Ovary (tissue), 9 donors: ENCODE measurements around the gene CFAP107. TPM values are rescaled to one million over a fixed set of nuclear protein-coding genes. Genes with fewer than 3 reads are reported as not detected.

Experiments used
- DNase-seq, 5 donors: peaks; one replicate each; pipeline ENCODE4 v3.0.0-alpha.2; 2019 to 2020
- H3K27ac ChIP-seq, 2 donors: fragments of 200-600 bp; one replicate each; pipeline versions ENCODE4 v1.5.1 to v1.8.0; 2019 to 2022
- H3K27me3 ChIP-seq: fragments of 200-600 bp; one replicate; pipeline ENCODE4 v1.8.0; 2022
- H3K36me3 ChIP-seq: fragments of 200-600 bp; sonication (generic); one replicate; pipeline ENCODE4 v1.5.1; 2019
- H3K4me1 ChIP-seq: one replicate; pipeline ENCODE4 v1.8.1; 2013; ENCODE audit warnings: mild to moderate bottlenecking, moderate library complexity; ENCODE audit not compliant: insufficient read depth
- H3K4me3 ChIP-seq: fragments of 200-600 bp; sonication (generic); one replicate; pipeline ENCODE4 v1.5.1; 2017
- H3K9me3 ChIP-seq, 2 donors: fragments of 200-600 bp in 1 of 2; sonication (generic) in 1 of 2; one replicate each; pipeline versions ENCODE4 v1.5.1 to v1.8.1; 2013 to 2019; ENCODE audit warnings: mild to moderate bottlenecking in 1 of 2, moderate library complexity in 1 of 2
- CTCF ChIP-seq, 3 donors: fragments of 450-650 bp in 2 of 3; fragments of 200-600 bp in 1 of 3; IDR thresholded peaks; one replicate each; pipeline versions ENCODE4 v1.5.1 to v1.8.0; 2016 to 2022; ENCODE audit warnings: antibody characterized with exemption in 3 of 3, mild to moderate bottlenecking in 1 of 3
- EP300 ChIP-seq: sonication (generic); formaldehyde crosslinking; IDR thresholded peaks from one replicate; pipeline ENCODE4 v1.6.1; 2017; ENCODE audit warnings: antibody characterized with exemption
- POLR2A ChIP-seq: fragments of 450-650 bp; IDR thresholded peaks from one replicate; pipeline ENCODE4 v1.6.1; 2017; ENCODE audit warnings: antibody characterized with exemption, mild to moderate bottlenecking, moderate library complexity
- WGBS, 3 donors: extraction: QIAGEN DNeasy Blood & Tissue Kit in 1 of 3; methylation state at CpG; one replicate each; pipeline versions ENCODE4 v1.1.5 to v1.1.7; 2013 to 2017; 5-methylcytosine and 5-hydroxymethylcytosine counted together
- intact Hi-C, 4 donors: fragments of 100-400 bp; cut with DNase I; formaldehyde crosslinking; loops; one replicate each; pipeline versions ENCODE4 v1.11.0 to v1.15.1; 2022 to 2023
- polyA plus RNA-seq, 2 donors: library from polyadenylated mRNA; stranded (reverse); fragments of 200-250 nt in 1 of 2; fragments of 350-450 nt in 1 of 2; fragmentation: Illumina TruSeq in 1 of 2; extraction: RNeasy Lipid Tissue Mini Kit (QIAGEN cat#74804) in 1 of 2; gene quantifications; one replicate each; pipeline ENCODE4 v1.2.3, GENCODE V29; 2013 to 2014
- total RNA-seq, 7 donors: library from RNA; depleted of rRNA in 2 of 7; stranded (reverse); fragments of >200 nt in 2 of 7; fragmentation: NEBNext Ultra II Directional in 3 of 7; extraction: Animal tissue kit (Norgen Biotek cat#: 25700) in 3 of 7; gene quantifications; one replicate each; pipeline versions ENCODE4 v1.1.0 to v1.2.4, GENCODE V29; 2016 to 2023
- donor health status: DM: no; HTN: no; CAD: no; lungs with moderate emphysema.
- donor health status: DM: no; HTN: no; CAD: no.
- donor health status: Bipolar disorder and iron deficiency.
- donor health status: DM: yes; HTN: yes; CAD: no.
- donor health status: DM: no; HTN: no; CAD: no.
- donor health status: DM: yes; HTN: yes; CAD: no.

The CFAP107 gene
- total and polyA plus RNA-seq, 9 donors = 0.32 to 2.2 (median 0.76) TPM; not detected in 5

DNA sequence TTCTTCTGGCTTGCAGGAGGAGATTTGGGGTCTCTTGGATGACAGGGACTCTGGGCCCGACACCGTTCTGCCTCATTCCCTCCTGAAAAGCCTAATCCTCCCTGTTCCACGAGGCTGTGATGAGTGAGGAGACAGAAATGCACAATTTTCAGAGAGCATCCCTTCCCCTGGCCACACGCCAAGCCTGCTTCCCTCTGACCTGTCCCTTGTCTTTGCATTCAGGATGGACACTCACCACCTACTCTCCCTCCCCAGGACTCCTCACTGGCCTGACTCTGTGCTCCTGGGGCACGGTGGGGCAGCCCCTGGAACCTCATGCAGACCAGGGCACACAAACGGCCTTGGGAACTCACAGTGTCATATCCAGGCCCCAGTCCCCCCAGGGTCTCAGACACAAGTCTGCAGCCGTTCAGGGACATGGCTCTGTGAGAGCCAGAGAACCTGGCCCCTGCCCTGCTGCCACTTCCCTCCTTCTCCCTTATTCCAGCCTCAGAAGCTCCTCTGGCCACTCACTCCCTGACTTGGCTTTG is 24.0 kb downstream of the CFAP107 start:
- Histone ChIP-seq H3K27me3 (no peaks in the 10 kb centered on the region), H3K27ac (no peak overlapping the region), H3K4me3 (no peak overlapping the region), H3K36me3 (no peaks in the 10 kb centered on the region), H3K9me3 (no peaks in the 10 kb centered on the region), H3K4me1 (no peaks in the 10 kb centered on the region)
- DNase-seq = no peak
- no peak for TF ChIP-seq POLR2A
- no peak for TF ChIP-seq CTCF (IDR thresholded peaks at IDR 0.05)
- no peak for TF ChIP-seq EP300
- intact Hi-C loops = no loop called here
- 41 to 52% (median 42%) methylated on average over 7 of the region's 7 CpGs for WGBS, 3 donors

DNA sequence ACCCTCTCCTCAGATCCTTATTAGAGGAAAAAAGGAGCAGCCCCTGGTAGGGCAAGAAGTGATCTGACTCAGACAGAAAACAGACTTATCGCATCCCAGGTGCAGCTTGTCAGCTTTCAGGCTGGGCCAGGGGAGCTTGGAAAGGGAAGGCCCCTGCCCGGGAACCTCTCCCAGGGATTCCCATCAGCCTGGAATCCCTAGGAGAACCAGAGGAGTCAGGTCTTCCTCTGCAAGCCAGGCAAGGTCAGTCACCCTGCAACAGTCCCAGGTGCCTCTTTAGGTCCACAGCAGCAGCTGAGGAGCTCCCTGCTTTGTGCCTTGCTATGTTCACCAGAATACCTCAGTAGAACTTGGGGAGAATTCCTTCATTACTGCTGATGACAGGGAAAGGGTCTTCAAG is 24.6 kb downstream of the CFAP107 start:
- Histone ChIP-seq H3K27me3 (no peaks in the 10 kb centered on the region), H3K9me3 (no peaks in the 10 kb centered on the region), H3K4me3 (no peak overlapping the region), H3K27ac (no peak overlapping the region), H3K36me3 (no peaks in the 10 kb centered on the region), H3K4me1 (no peaks in the 10 kb centered on the region)
- 50 to 55% (median 50%) methylated on average over 2 of the region's 2 CpGs for WGBS, 3 donors
- intact Hi-C loops = no loop called here
- TF ChIP-seq POLR2A (no peak), CTCF (IDR thresholded peaks at IDR 0.05) (no peak), EP300 (no peak)
- no peak for DNase-seq

DNA sequence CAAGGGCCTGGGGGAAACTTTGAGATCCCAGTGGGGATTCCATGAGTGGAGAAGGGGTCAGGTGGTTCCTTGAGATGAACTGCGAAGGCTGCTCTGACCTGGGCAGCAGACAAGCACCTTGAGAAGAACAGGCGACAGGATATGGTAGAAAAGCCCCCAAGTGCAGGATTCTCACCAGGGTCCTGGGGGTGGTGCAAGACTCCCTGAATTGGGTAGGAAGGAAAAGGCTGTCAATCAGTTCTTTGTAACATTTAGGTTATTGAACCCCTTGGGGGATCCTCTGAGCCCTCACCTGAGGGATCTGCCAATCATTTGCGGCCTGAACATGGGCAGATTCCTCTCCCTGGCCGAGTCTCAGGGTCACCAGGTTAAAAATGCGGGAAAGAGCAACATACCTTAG is 25.2 kb downstream of the CFAP107 start:
- DNase-seq = no peak
- no peak overlapping the region for H3K27ac ChIP-seq
- H3K4me1 ChIP-seq = no peaks in the 10 kb centered on the region
- H3K36me3 ChIP-seq = no peaks in the 10 kb centered on the region
- H3K27me3 ChIP-seq = no peaks in the 10 kb centered on the region
- H3K4me3 ChIP-seq = no peak overlapping the region
- TF ChIP-seq POLR2A = no peak
- TF ChIP-seq CTCF (IDR thresholded peaks at IDR 0.05) = no peak
- no peak for TF ChIP-seq EP300
- H3K9me3 ChIP-seq = no peaks in the 10 kb centered on the region
- intact Hi-C loops = no loop called here
- WGBS, 3 donors = 65 to 69% (median 66%) methylated on average over 5 of the region's 5 CpGs

DNA sequence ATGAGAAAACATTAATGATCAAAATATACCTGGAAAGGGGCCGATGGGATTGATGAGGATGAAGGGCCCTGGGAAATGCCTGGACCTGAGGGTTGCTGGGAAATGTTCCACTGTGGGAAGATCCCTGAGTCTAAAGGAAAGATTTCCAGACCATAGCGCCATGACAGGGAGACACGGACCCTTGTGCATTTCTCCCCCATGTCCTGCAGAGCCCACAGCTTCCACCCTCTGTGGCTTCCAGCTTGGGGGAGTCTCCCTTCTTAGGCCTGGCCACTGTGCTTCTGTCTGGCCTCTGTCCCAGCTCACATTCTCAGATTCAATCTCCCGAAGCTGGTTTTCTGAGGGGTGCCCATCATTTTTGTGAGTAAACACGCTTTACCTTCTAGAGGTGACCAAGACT is 26.5 kb downstream of the CFAP107 start:
- no peaks in the 10 kb centered on the region for H3K36me3 ChIP-seq
- H3K4me3 ChIP-seq = no peak overlapping the region
- DNase-seq = no peak
- TF ChIP-seq EP300 = no peak
- H3K9me3 ChIP-seq = no peaks in the 10 kb centered on the region
- H3K27ac ChIP-seq = no peak overlapping the region
- no peaks in the 10 kb centered on the region for H3K4me1 ChIP-seq
- no peaks in the 10 kb centered on the region for H3K27me3 ChIP-seq
- intact Hi-C loops = no loop called here
- 82 to 86% (median 82%) methylated on average over 5 of the region's 5 CpGs for WGBS, 3 donors

DNA sequence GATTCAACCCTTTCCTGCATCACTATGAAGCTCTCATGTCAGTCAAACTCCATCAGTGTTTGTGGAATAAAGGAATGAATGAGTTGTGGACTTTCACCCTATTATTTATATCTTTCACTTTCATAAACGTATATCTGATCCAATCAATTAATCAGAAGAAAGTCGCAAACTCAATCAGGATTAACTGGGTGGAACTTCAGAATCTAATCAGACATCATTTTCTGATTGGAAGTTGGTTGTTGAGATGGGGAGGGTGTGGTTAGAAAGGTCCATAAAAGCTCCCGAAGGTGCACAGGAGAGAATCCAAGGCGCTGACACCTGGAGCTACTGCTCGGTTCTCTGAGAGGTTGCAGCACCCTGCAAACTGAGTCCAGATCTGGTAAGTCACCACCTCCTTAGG is 27.4 kb downstream of the CFAP107 start, which contains the start of gene PRAMEF12:
Gene PRAMEF12, plus strand, starts transcription at position 301 of the 400 bp plus-strand sequence. CDS start 1,130 bp downstream, outside the sequence.
- WGBS, 3 donors = 83 to 88% (median 87%) methylated on average over 5 of the region's 5 CpGs
- Histone ChIP-seq H3K27me3 (no peaks in the 10 kb centered on the region), H3K36me3 (no peaks in the 10 kb centered on the region), H3K4me1 (no peaks in the 10 kb centered on the region), H3K4me3 (no peak within 1 kb of the TSS), H3K9me3 (no peaks in the 10 kb centered on the region), H3K27ac (no peak within 1 kb of the TSS)
- DNase-seq = no peak
- no peak for TF ChIP-seq CTCF (IDR thresholded peaks at IDR 0.05)
- no peak for TF ChIP-seq EP300
- no peak for TF ChIP-seq POLR2A
- intact Hi-C loops = no loop called here
